Activated T-helper 1 cell treated with anti-CD3 and anti-CD28 coated beads, Interleukin-12 subunit alpha, Interleukin-12 subunit beta, Interleukin-2, Interleukin-4 antibody, amounts not matched to agents 30 ng/mL and 10 ng/mL and 1 ng/mL, durations not matched to agents 14 hours and 24 hours and 36 hours (primary cell): Measurements from ENCODE around the gene STIM2. TPM values are rescaled to one million over a fixed set of nuclear protein-coding genes. Genes with fewer than 3 reads are reported as not detected.
"Not testable (repeated sequence)": the region's sequence is repeated elsewhere in the genome, so short reads cannot be mapped to it uniquely, and the experiment has no call there.

ENCODE experiments used
- DNase-seq: peaks from one replicate; pipeline ENCODE4 v3.0.0; 2021; ENCODE audit warnings: low spot score
- H3K27ac Mint-ChIP-seq: one replicate; pipeline ENCODE4 v1.8.0; 2021; ENCODE audit warnings: mild to moderate bottlenecking, mixed read lengths
- H3K27me3 Mint-ChIP-seq: one replicate; pipeline ENCODE4 v1.8.0; 2022; ENCODE audit warnings: mild to moderate bottlenecking, moderate library complexity, mixed read lengths; ENCODE audit not compliant: insufficient read depth
- H3K36me3 Mint-ChIP-seq: one replicate; pipeline ENCODE4 v1.8.0; 2021; ENCODE audit warnings: low read depth, mixed read lengths
- H3K4me1 Mint-ChIP-seq: one replicate; pipeline ENCODE4 v1.8.0; 2021; ENCODE audit warnings: low read depth, mixed read lengths
- H3K4me3 Mint-ChIP-seq: one replicate; pipeline ENCODE4 v1.8.0; 2021; ENCODE audit warnings: mild to moderate bottlenecking, moderate library complexity, mixed read lengths
- H3K9me3 Mint-ChIP-seq: one replicate; pipeline ENCODE4 v1.8.0; 2021; ENCODE audit warnings: mixed read lengths
- intact Hi-C: fragments of 100-400 bp; cut with micrococcal nuclease; formaldehyde crosslinking; loops from one replicate; pipeline ENCODE4 v1.15.1; 2024
- total RNA-seq: library from RNA; stranded (reverse); gene quantifications from 2 replicates; pipeline ENCODE4 v1.2.3, GENCODE V29; 2022

STIM2 gene
- total RNA-seq, 1 donor from 2014 or later = 54.1 TPM

DNA sequence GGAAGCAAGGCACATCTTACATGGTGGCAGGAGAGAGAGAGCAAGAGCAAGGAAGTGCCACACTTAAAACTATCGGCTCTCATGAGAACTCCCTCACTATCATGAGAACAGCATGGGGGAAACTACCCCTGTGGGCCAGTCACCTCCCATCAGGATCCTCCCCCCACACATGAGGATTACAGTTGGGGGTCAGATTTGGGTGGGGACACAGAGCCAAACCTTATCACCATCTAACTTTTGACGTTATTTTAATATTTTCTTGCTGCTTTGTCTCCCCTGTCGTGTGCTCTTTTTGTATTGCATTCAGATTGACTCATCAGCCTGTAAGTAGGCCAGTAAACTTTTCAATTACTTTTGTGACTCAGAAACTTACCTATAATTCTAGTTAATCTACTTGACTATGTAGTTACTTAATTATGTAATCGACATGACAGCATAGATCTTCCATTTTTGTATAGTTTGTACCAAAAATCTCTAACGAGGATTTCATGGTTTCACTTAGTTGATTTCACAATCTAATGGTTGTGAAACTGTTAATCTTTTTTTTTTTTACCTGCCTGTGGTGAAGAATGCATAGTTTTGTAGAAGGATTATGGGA, 18.3 kb downstream of the STIM2 start:
- Mint-ChIP-seq H3K4me3 (peak overlapping the region; percentile 20), H3K27me3 (no peaks in the 10 kb centered on the region)
- intact Hi-C loops = loop anchor here (1.0 to 10.0 kb wide), 4 partner anchors 29 to 1564 kb away; partner anchors contain the start of gene ZCCHC4

DNA sequence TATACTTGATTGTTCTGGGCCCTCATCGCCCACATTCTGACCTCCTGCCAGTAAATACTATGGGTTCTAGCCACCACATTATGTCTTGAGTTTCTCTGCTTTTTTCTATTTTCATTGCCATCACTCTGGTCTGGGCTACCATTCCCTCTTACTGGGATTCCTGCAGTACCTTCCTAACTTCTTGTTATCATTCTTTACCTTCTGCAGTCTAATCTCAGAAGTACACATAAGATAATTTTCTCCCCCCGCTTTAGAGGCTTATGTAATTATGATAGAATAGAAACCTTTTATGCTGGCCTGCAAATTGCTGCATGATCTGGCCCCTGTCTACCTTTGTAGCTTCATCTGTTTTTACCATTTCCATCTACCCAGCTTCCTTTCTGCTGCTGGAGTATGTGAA, 19.2 kb downstream of the STIM2 start:
- intact Hi-C loops = loop anchor here (1.0 to 10.0 kb wide), 4 partner anchors 28 to 1565 kb away; partner anchors contain the start of gene ZCCHC4
- Mint-ChIP-seq H3K4me1 (peaks cover 78% of the 10 kb centered on the region), H3K27ac (peak overlapping the region; percentile 89), H3K36me3 (peaks cover 21% of the 10 kb centered on the region), H3K27me3 (no peaks in the 10 kb centered on the region), H3K9me3 (no peaks in the 10 kb centered on the region), H3K4me3 (peak overlapping the region; percentile 28)
- DNase-seq = no peak

More for the DNA sequence above, 18.3 kb downstream of the STIM2 start:
- Mint-ChIP-seq H3K36me3 (peaks cover 21% of the 10 kb centered on the region), H3K27ac (peak overlapping the region; percentile 89), H3K4me1 (peaks cover 78% of the 10 kb centered on the region), H3K9me3 (no peaks in the 10 kb centered on the region)
- no peak for DNase-seq

DNA sequence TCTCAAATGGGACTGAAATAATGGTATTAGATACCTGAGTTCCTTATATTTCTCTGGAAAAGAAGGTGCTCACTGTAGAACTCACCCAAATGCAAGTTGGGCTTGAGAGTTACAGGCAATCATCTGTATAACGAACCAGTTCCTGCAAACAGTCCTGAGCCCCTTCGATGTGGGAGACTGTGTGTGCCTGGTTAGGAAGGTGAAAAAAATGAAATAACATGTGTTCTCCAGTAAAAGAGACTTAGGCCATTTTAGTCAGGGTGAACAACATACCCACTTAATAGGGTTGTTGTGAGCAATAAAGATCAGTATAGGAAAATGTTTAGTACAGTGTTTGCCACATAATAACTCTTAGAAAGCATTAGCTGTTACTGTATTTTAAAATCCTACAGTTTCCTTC, 23.4 kb downstream of the STIM2 start:
- H3K27ac Mint-ChIP-seq = peak overlapping the region; percentile 91
- H3K4me3 Mint-ChIP-seq = peak overlapping the region; percentile 77
- H3K4me1 Mint-ChIP-seq = peaks cover 83% of the 10 kb centered on the region
- peaks cover 9% of the 10 kb centered on the region for H3K36me3 Mint-ChIP-seq
- H3K9me3 Mint-ChIP-seq = no peaks in the 10 kb centered on the region
- no peaks in the 10 kb centered on the region for H3K27me3 Mint-ChIP-seq
- DNase-seq = no peak
- intact Hi-C loops = loop anchor here (1.0 to 2.0 kb wide), 8 partner anchors 11 to 689 kb away; partner anchors contain the start of genes RBPJ and STIM2

DNA sequence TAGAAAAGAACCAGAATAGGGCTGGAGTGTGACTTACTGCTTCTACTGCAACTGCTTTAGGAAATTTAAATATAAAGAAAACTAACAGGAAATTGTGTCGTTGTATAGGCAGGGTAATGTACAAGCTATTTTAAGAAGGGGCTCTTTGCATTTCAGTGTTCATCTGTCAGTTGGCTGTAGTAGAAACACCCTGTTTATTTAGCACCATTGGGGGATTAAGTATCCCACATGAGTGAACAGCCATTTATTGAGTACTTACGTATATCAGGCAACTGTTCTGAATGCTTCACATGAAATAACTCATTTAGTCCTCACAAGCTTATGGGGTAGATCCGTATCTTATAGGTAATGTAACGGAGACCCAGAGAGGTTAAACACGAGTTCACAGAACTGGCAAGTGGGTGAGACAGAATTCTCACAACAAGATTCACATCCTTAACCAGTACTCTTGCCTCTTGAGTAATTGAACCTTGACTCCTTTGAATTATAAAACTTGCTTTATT, 23.9 kb downstream of the STIM2 start:
- Mint-ChIP-seq H3K4me3 (peak overlapping the region; percentile 77), H3K36me3 (peaks cover 7% of the 10 kb centered on the region), H3K27ac (peak overlapping the region; percentile 91), H3K27me3 (no peaks in the 10 kb centered on the region), H3K4me1 (peaks cover 80% of the 10 kb centered on the region), H3K9me3 (no peaks in the 10 kb centered on the region)
- DNase-seq = no peak
- intact Hi-C loops = loop anchor here (1.0 to 2.0 kb wide), 8 partner anchors 11 to 690 kb away; partner anchors contain the start of genes RBPJ and STIM2

DNA sequence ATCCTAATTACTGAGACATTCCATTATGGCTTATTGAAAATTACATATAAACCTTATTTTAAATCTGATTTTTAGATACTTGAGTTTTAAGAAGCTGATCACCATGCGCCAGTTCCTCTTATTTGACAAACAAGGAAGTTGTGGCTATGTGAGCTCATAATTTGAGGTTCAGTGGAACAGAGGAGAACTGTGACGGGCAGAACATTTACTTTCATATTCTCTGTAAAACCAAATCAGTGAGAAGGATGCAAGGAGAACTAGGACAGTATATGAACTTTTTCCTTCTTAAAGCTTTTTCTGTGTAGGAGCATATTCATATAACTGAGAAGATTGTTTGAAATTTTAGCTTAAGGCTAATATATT, 25.3 kb downstream of the STIM2 start:
- Mint-ChIP-seq H3K9me3 (peaks cover 4% of the 10 kb centered on the region), H3K27ac (peak overlapping the region; percentile 91), H3K36me3 (peaks cover 2% of the 10 kb centered on the region), H3K27me3 (no peaks in the 10 kb centered on the region), H3K4me1 (peaks cover 77% of the 10 kb centered on the region), H3K4me3 (peak overlapping the region; percentile 69)
- DNase-seq = peak; percentile 43
- intact Hi-C loops = loop anchor here (1.0 to 2.0 kb wide), 7 partner anchors 9 to 812 kb away; partner anchors contain the start of gene RBPJ

DNA sequence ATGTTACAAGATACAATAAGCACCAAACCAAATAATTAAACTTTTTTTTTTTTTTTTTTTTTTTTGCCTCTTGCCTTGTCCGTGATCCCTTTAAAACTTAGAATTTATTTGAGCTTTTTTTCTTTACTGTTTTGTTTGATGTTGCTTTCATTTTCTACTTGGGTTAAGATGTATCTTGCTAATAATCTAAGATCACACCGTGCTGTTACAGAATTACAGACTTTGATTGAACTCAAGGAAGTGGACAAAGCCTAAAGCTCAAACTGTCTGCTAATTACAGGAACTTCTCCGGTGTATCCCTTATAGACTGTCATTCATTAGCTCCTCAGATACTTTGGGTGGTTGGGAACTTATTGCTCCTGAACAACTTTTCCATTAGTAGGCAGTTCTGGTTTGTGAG, 26.5 kb downstream of the STIM2 start:
- H3K4me1 Mint-ChIP-seq = peaks cover 74% of the 10 kb centered on the region
- H3K4me3 Mint-ChIP-seq = peak overlapping the region; percentile 69
- H3K27me3 Mint-ChIP-seq = no peaks in the 10 kb centered on the region
- intact Hi-C loops = no loop called here
- H3K27ac Mint-ChIP-seq = peak overlapping the region; percentile 91
- peaks cover 8% of the 10 kb centered on the region for H3K36me3 Mint-ChIP-seq
- DNase-seq = no peak
- peaks cover 8% of the 10 kb centered on the region for H3K9me3 Mint-ChIP-seq

DNA sequence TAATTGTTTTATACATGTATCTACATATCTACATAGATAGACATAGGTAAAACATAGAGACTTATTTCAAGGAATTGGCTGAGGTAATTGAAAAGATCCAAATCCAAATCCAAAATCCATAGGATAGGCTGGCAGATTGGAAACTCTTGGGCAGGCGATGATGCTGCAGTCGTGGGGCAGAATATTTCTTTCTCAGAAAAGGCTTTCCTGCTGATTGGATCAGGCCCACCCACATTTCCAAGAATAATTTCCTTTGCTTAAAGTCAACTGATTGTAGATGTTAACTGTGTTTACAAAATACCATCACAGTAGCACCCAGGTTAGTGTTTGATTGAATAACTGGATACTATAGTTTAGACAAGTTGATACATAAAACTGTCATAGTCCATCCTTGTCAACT, 27.2 kb downstream of the STIM2 start:
- peaks cover 8% of the 10 kb centered on the region for H3K9me3 Mint-ChIP-seq
- no peaks in the 10 kb centered on the region for H3K27me3 Mint-ChIP-seq
- H3K4me3 Mint-ChIP-seq = no peak overlapping the region
- H3K4me1 Mint-ChIP-seq = peaks cover 76% of the 10 kb centered on the region
- DNase-seq = no peak
- peaks cover 12% of the 10 kb centered on the region for H3K36me3 Mint-ChIP-seq
- H3K27ac Mint-ChIP-seq = peak overlapping the region; percentile 37
- intact Hi-C loops = loop anchor here (1.0 kb wide), 1 partner anchor 8 kb away; no protein-coding TSS in a partner anchor

DNA sequence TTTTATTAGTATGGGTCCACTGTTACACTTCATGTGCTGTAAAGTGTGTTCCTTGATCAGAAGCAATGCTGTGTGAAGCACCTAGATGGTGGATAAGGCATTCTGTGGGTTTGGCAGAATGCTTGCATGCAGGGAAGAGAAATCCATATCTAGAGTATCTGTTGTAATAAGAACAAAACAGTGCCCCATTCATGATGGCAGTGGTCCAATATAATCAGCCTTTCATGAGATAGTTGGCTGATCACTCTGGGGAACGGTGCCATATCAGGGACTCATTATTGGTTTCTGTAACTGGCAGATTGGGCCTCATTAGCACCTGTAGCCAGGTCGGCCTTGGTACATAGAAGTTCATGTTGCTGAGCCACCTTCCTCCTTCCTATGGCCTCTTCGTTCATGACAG, 28.7 kb downstream of the STIM2 start:
- Mint-ChIP-seq H3K27me3 (no peaks in the 10 kb centered on the region), H3K36me3 (peaks cover 16% of the 10 kb centered on the region), H3K27ac (no peak overlapping the region), H3K4me3 (no peak overlapping the region), H3K4me1 (peaks cover 76% of the 10 kb centered on the region), H3K9me3 (peaks cover 8% of the 10 kb centered on the region)
- no peak for DNase-seq
- intact Hi-C loops = no loop called here

DNA sequence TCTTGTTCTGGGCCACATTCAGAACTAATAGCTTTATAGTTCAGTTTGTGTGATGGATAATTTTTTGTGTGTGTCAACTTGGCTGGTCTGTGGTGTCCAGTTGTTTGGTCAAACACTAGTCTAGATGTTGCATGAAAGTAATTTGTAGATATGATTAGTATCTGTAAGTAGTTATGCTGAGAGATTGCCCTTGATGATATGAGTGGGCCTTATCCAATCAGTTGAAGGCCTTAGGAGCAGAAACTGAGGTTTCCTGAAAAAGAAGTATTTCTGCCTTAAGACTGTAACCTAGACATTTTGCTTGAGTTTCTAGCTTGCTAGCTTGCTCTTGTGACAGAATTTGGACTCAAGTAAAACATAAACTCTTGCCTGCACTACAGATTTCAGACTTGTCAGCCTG, 30.4 kb downstream of the STIM2 start:
- intact Hi-C loops = no loop called here
- Mint-ChIP-seq H3K27me3 (no peaks in the 10 kb centered on the region), H3K9me3 (peaks cover 12% of the 10 kb centered on the region), H3K36me3 (peaks cover 22% of the 10 kb centered on the region), H3K4me1 (peaks cover 60% of the 10 kb centered on the region), H3K4me3 (no peak overlapping the region), H3K27ac (no peak overlapping the region)
- no peak for DNase-seq

DNA sequence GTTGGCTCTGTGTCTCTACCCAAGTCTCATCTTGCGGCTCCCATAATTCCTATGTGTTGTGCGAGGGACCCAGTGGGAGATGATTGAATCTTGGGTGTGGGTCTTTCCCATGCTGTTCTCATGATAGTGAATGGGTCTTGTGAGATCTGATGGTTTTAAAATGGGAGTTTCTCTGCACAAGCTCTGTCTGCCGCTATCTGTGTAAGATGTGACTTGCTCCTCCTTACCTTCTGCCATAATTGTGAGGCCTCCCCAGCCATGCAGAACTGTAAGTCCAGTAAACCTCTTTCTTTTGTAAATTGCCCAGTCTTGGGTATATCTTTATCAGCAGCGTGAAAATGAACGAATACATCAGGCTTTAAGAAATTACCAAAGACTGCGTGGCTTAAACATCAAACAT, 31.2 kb downstream of the STIM2 start:
- peaks cover 17% of the 10 kb centered on the region for H3K9me3 Mint-ChIP-seq
- no peak for DNase-seq
- H3K4me3 Mint-ChIP-seq = no peak overlapping the region
- peak overlapping the region; percentile 2 for H3K27ac Mint-ChIP-seq
- H3K4me1 Mint-ChIP-seq = peaks cover 51% of the 10 kb centered on the region
- no peaks in the 10 kb centered on the region for H3K27me3 Mint-ChIP-seq
- intact Hi-C loops = no loop called here
- H3K36me3 Mint-ChIP-seq = peaks cover 31% of the 10 kb centered on the region

DNA sequence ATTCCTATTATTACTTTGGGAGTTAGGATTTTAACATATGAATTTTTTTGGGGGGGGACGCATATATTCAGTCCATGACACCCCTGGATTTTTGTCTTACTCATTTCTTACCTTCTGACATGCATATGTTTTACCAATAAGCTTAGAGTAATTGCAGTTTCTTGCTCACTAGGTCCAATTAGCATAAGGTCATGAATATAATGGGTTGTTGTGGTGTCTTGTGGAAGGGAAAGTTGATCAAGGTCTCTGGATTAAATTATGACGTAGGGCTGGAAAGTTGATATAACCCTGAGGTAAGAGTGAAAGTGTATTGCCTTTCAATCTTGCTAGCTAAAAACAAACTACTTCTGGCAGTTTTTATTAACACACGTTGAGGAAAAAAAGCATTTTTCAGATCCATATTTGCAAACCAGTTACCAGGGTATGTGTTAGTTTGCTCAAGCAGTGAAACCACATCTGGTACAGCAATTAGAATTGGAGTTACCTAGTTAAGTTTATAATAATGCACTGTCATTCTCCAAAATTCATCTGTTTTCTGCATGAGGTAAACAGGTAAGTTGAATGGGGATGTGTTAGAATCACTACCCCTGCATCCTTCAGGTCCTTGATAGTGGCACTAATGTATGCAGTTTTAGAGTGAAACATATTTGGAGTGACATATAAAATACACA, 32.0 kb downstream of the STIM2 start:
- Mint-ChIP-seq H3K27ac (no peak overlapping the region), H3K36me3 (peaks cover 32% of the 10 kb centered on the region), H3K27me3 (no peaks in the 10 kb centered on the region), H3K9me3 (peaks cover 17% of the 10 kb centered on the region), H3K4me1 (peaks cover 46% of the 10 kb centered on the region), H3K4me3 (no peak overlapping the region)
- intact Hi-C loops = no loop called here
- no peak for DNase-seq

DNA sequence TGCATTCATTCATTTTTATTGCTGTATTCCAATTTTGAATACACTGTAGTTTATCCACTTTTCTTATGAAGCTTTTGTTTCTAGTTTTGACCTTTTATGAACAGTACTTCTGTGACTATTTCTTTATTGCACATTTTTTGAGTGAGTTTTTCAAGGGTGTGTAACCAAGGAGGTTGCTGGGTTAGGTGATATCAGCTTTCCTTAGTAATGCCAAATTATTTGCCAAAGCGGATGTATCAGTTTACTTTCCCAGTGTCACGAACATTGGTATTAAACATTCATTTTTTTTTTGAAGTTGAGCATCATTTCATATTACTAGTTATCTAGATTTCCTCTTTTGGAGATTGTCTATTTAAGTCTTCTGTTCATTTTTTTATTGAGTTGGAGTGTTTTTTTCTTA, 32.9 kb downstream of the STIM2 start:
- Mint-ChIP-seq H3K36me3 (peaks cover 32% of the 10 kb centered on the region), H3K4me1 (peaks cover 44% of the 10 kb centered on the region), H3K9me3 (peaks cover 17% of the 10 kb centered on the region), H3K27ac (no peak overlapping the region), H3K27me3 (no peaks in the 10 kb centered on the region), H3K4me3 (no peak overlapping the region)
- DNase-seq = no peak
- intact Hi-C loops = no loop called here

DNA sequence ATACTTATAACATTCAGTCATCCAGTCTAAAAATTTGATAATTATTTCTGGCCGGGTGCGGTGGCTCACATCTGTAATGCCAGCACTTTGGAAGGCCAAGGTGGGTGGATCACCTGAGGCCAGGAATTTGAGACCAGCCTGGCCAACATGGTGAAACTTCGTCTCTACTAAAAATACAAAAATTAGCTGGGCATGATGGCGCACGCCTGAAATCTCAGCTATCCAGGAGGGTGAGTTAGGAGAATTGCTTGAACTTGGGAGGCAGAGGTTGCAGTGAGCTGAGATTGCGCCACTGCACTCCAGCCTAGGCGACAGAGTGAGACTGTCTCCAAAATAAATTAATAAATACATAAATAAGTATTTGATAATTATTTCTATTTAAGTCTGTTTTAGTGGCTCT, 34.2 kb downstream of the STIM2 start:
- intact Hi-C loops = not testable (repeated sequence)
- H3K4me1 Mint-ChIP-seq = peaks cover 44% of the 10 kb centered on the region

More for the DNA sequence above, 34.2 kb downstream of the STIM2 start:
- not testable (repeated sequence) for H3K27me3 Mint-ChIP-seq, H3K27ac Mint-ChIP-seq, H3K4me3 Mint-ChIP-seq, DNase-seq
- H3K36me3 Mint-ChIP-seq = peaks cover 32% of the 10 kb centered on the region
- peaks cover 17% of the 10 kb centered on the region for H3K9me3 Mint-ChIP-seq
